Central memory CD8-positive, alpha-beta T cell (primary cell): ENCODE results near the gene CKS2.

Experiments
- ATAC-seq: fragments of 150-1000 bp; cut with Tn5 transposase; replicated peaks from 2 replicates; pipeline ENCODE4 v1.10.0; 2022; ENCODE audit warnings: mild to moderate bottlenecking, moderate FRiP score, moderate number of reproducible peaks; ENCODE audit not compliant: poor library complexity, severe bottlenecking; ENCODE audit errors: extremely low read depth
- DNase-seq, 2 donors: peaks; one replicate each; pipeline ENCODE4 v3.0.0; 2021; ENCODE audit warnings: low spot score in 2 of 2
- H3K27ac Mint-ChIP-seq: one replicate; pipeline ENCODE4 v1.8.0; 2022; ENCODE audit warnings: low read depth, mild to moderate bottlenecking, moderate library complexity, mixed read lengths
- H3K27me3 Mint-ChIP-seq: one replicate; pipeline ENCODE4 v1.8.0; 2022; ENCODE audit warnings: mixed read lengths
- H3K36me3 Mint-ChIP-seq: one replicate; pipeline ENCODE4 v1.8.0; 2022; ENCODE audit warnings: mild to moderate bottlenecking, moderate library complexity, mixed read lengths; ENCODE audit not compliant: insufficient read depth
- H3K4me1 Mint-ChIP-seq: one replicate; pipeline ENCODE4 v1.8.0; 2022; ENCODE audit warnings: mixed read lengths
- H3K4me3 Mint-ChIP-seq: one replicate; pipeline ENCODE4 v1.8.0; 2022; ENCODE audit warnings: mild to moderate bottlenecking, moderate library complexity, mixed read lengths
- H3K9me3 Mint-ChIP-seq: one replicate; pipeline ENCODE4 v1.8.0; 2022; ENCODE audit warnings: mixed read lengths

CKS2 gene

GRCh38 chr9:89315482-89315881 lies 4.5 kb downstream of the CKS2 start:
- Mint-ChIP-seq H3K27ac (no peak overlapping the region), H3K9me3 (no peaks in the 10 kb centered on the region), H3K4me3 (no peak overlapping the region), H3K4me1 (peaks cover 29% of the 10 kb centered on the region), H3K27me3 (no peaks in the 10 kb centered on the region), H3K36me3 (peaks cover 31% of the 10 kb centered on the region)
- ATAC-seq: no peak
- DNase-seq: no peak

GRCh38 chr9:89317282-89317681 lies 6.3 kb downstream of the CKS2 start:
- DNase-seq (no peak), ATAC-seq (no peak)
- peaks cover 26% of the 10 kb centered on the region for H3K36me3 Mint-ChIP-seq
- peak overlapping the region; percentile 85 for H3K4me3 Mint-ChIP-seq
- no peaks in the 10 kb centered on the region for H3K9me3 Mint-ChIP-seq
- H3K27ac Mint-ChIP-seq: peak overlapping the region; percentile 97
- H3K27me3 Mint-ChIP-seq: no peaks in the 10 kb centered on the region
- H3K4me1 Mint-ChIP-seq: peaks cover 31% of the 10 kb centered on the region

- H3K27me3 Mint-ChIP-seq: no peaks in the 10 kb centered on the region
- H3K4me1 Mint-ChIP-seq: peaks cover 42% of the 10 kb centered on the region
- peaks cover 28% of the 10 kb centered on the region for H3K36me3 Mint-ChIP-seq
- H3K4me3 Mint-ChIP-seq: peak within 1 kb of the TSS; percentile 85
- ATAC-seq: peak; percentile 88
- H3K9me3 Mint-ChIP-seq: no peaks in the 10 kb centered on the region
- peak; percentile 91 to 93 for DNase-seq
- H3K27ac Mint-ChIP-seq: peak within 1 kb of the TSS; percentile 97
Measured at GRCh38 chr9:89318123-89319014, 7.4 kb downstream of the CKS2 start, which contains the start of gene SECISBP2. Gene SECISBP2, plus strand, starts transcription at chr9:89318500. Its CDS starts 77 bp downstream, at chr9:89318577.

- no peak for ATAC-seq
- H3K27ac Mint-ChIP-seq: peak overlapping the region; percentile 97
- no peaks in the 10 kb centered on the region for H3K27me3 Mint-ChIP-seq
- H3K4me3 Mint-ChIP-seq: peak overlapping the region; percentile 85
- no peak for DNase-seq
- peaks cover 28% of the 10 kb centered on the region for H3K36me3 Mint-ChIP-seq
- H3K9me3 Mint-ChIP-seq: no peaks in the 10 kb centered on the region
- H3K4me1 Mint-ChIP-seq: peaks cover 50% of the 10 kb centered on the region
Measured at GRCh38 chr9:89319015-89319905, 8.3 kb downstream of the CKS2 start.

GRCh38 chr9:89323390-89323789 lies 12.4 kb downstream of the CKS2 start:
- Mint-ChIP-seq H3K36me3 (peaks cover 42% of the 10 kb centered on the region), H3K4me3 (no peak overlapping the region), H3K4me1 (peaks cover 55% of the 10 kb centered on the region), H3K9me3 (no peaks in the 10 kb centered on the region), H3K27ac (peak overlapping the region; percentile 69), H3K27me3 (no peaks in the 10 kb centered on the region)
- ATAC-seq (no peak), DNase-seq (no peak)

- peaks cover 42% of the 10 kb centered on the region for H3K4me1 Mint-ChIP-seq
- ATAC-seq (no peak), DNase-seq (no peak)
- no peaks in the 10 kb centered on the region for H3K27me3 Mint-ChIP-seq
- peaks cover 50% of the 10 kb centered on the region for H3K36me3 Mint-ChIP-seq
- no peak overlapping the region for H3K27ac Mint-ChIP-seq
- H3K9me3 Mint-ChIP-seq: no peaks in the 10 kb centered on the region
- H3K4me3 Mint-ChIP-seq: no peak overlapping the region
Measured at GRCh38 chr9:89325733-89326132, 14.7 kb downstream of the CKS2 start.

- no peak for ATAC-seq
- Mint-ChIP-seq H3K4me1 (peaks cover 26% of the 10 kb centered on the region), H3K4me3 (no peak overlapping the region), H3K27ac (no peak overlapping the region), H3K9me3 (no peaks in the 10 kb centered on the region), H3K27me3 (no peaks in the 10 kb centered on the region), H3K36me3 (peaks cover 58% of the 10 kb centered on the region)
- no peak for DNase-seq
Measured at GRCh38 chr9:89328064-89328463, 17.1 kb downstream of the CKS2 start.

GRCh38 chr9:89329917-89330316 lies 18.9 kb downstream of the CKS2 start:
- ATAC-seq: no peak
- H3K27me3 Mint-ChIP-seq: no peaks in the 10 kb centered on the region
- no peak overlapping the region for H3K27ac Mint-ChIP-seq
- H3K4me1 Mint-ChIP-seq: peaks cover 9% of the 10 kb centered on the region
- DNase-seq: no peak
- peaks cover 70% of the 10 kb centered on the region for H3K36me3 Mint-ChIP-seq
- no peaks in the 10 kb centered on the region for H3K9me3 Mint-ChIP-seq
- H3K4me3 Mint-ChIP-seq: no peak overlapping the region

- ATAC-seq (no peak), DNase-seq (no peak)
- no peaks in the 10 kb centered on the region for H3K27me3 Mint-ChIP-seq
- peaks cover 70% of the 10 kb centered on the region for H3K36me3 Mint-ChIP-seq
- no peak overlapping the region for H3K27ac Mint-ChIP-seq
- H3K9me3 Mint-ChIP-seq: no peaks in the 10 kb centered on the region
- H3K4me3 Mint-ChIP-seq: no peak overlapping the region
- H3K4me1 Mint-ChIP-seq: peaks cover 3% of the 10 kb centered on the region
Measured at GRCh38 chr9:89330513-89330912, 19.5 kb downstream of the CKS2 start.

GRCh38 chr9:89339807-89340206 lies 28.8 kb downstream of the CKS2 start:
- H3K27me3 Mint-ChIP-seq: no peaks in the 10 kb centered on the region
- H3K9me3 Mint-ChIP-seq: no peaks in the 10 kb centered on the region
- DNase-seq: no peak
- no peak overlapping the region for H3K4me3 Mint-ChIP-seq
- ATAC-seq: no peak
- H3K36me3 Mint-ChIP-seq: peaks cover 75% of the 10 kb centered on the region
- H3K27ac Mint-ChIP-seq: no peak overlapping the region
- H3K4me1 Mint-ChIP-seq: peaks cover 17% of the 10 kb centered on the region

GRCh38 chr9:89340332-89340731 lies 29.3 kb downstream of the CKS2 start:
- Mint-ChIP-seq H3K27me3 (no peaks in the 10 kb centered on the region), H3K4me3 (no peak overlapping the region), H3K27ac (no peak overlapping the region), H3K4me1 (peaks cover 21% of the 10 kb centered on the region), H3K36me3 (peaks cover 79% of the 10 kb centered on the region), H3K9me3 (no peaks in the 10 kb centered on the region)
- no peak for ATAC-seq
- no peak for DNase-seq

- peaks cover 28% of the 10 kb centered on the region for H3K4me1 Mint-ChIP-seq
- peaks cover 78% of the 10 kb centered on the region for H3K36me3 Mint-ChIP-seq
- H3K9me3 Mint-ChIP-seq: no peaks in the 10 kb centered on the region
- ATAC-seq (no peak), DNase-seq (no peak)
- H3K4me3 Mint-ChIP-seq: no peak overlapping the region
- no peak overlapping the region for H3K27ac Mint-ChIP-seq
- H3K27me3 Mint-ChIP-seq: no peaks in the 10 kb centered on the region
Measured at GRCh38 chr9:89342213-89342612, 31.2 kb downstream of the CKS2 start.
